HFFc6 (cell line): ENCODE results near the gene EPS8L1. TPM values are rescaled to one million over a fixed set of nuclear protein-coding genes. Genes with fewer than 3 reads are reported as not detected.

Source experiments
- DNase-seq: peaks from one replicate; pipeline ENCODE4 v3.0.0-alpha.2; 2018
- H3K27ac Mint-ChIP-seq: 2 replicates; pipeline ENCODE4 v1.8.0; 2020; ENCODE audit warnings: mild to moderate bottlenecking, mixed read lengths
- H3K27me3 Mint-ChIP-seq: 2 replicates; pipeline ENCODE4 v1.8.0; 2021; ENCODE audit warnings: mild to moderate bottlenecking, moderate library complexity, mixed read lengths; ENCODE audit not compliant: insufficient read depth
- H3K36me3 Mint-ChIP-seq: 2 replicates; pipeline ENCODE4 v1.8.0; 2021; ENCODE audit warnings: low read depth, mixed read lengths
- H3K4me1 Mint-ChIP-seq: 2 replicates; pipeline ENCODE4 v1.8.0; 2020; ENCODE audit warnings: low read depth, mixed read lengths
- H3K4me3 Mint-ChIP-seq: 2 replicates; pipeline ENCODE4 v1.8.0; 2020; ENCODE audit warnings: mild to moderate bottlenecking, moderate library complexity, mixed read lengths
- H3K9me3 Mint-ChIP-seq: 2 replicates; pipeline ENCODE4 v1.8.0; 2020; ENCODE audit warnings: mild to moderate bottlenecking, mixed read lengths
- total RNA-seq, 6 experiments: library from RNA; stranded (reverse); fragmentation: NEBNext Ultra II Directional; extraction: Animal tissue kit (Norgen Biotek cat#: 25700); gene quantifications; 2 replicates in 1 of 6; 3 replicates in 5 of 6; pipeline ENCODE4 v1.2.3, GENCODE V29; 2021
- TF ChIP-seq, protein P1 (sequence below): fragments of 200-600 bp; sonication (generic); IDR thresholded peaks from 2 replicates; pipeline ENCODE4 v1.5.0; 2021; ENCODE audit warnings: antibody characterized with exemption, mild to moderate bottlenecking

The EPS8L1 gene
- total RNA-seq, 6 experiments from 2014 or later = 0.55 to 0.94 (median 0.64) TPM; not detected in 1

DNA sequence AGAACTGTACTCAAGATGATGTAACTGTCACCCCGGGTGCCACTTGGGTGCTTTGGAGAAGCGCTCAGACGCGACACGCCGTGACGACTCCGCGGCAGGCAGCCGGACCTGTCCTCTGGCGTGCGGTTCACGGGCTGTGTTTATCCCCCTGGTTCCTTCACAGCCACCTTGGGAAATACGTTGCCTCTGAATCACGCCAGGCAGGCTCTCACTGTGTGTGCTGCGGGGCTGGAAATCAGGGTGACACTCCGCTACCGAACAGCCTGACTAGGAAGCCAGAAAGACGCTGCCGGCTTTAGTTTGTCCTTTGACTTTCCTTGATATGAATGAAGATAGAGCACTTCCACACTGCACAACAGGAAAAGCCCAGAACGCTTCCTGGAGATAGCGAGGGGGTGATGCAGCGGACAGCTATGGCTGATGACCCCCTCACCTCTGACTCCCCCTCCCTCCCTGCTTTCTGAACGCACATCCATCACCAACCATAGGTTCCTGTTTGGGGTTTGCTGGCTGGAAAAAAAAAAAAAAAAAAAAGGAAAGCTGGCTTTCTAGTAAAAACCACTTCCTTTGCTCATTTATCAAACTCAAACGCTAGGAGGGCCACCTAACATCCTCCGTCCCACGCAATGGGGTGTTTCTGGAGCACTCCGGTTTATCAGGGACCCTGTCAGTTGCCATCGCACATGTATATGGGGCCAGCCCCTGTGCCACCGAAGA, 33.9 kb upstream of the EPS8L1 start:
- H3K4me3 Mint-ChIP-seq = no peak overlapping the region
- no peak for DNase-seq
- peaks cover 13% of the 10 kb centered on the region for H3K36me3 Mint-ChIP-seq
- no peak overlapping the region for H3K27ac Mint-ChIP-seq
- peaks cover 4% of the 10 kb centered on the region; the same call in 1 of the 2 replicates for H3K27me3 Mint-ChIP-seq
- H3K9me3 Mint-ChIP-seq = peaks cover 5% of the 10 kb centered on the region; the same call in 1 of the 2 replicates
- H3K4me1 Mint-ChIP-seq = no peaks in the 10 kb centered on the region
- TF ChIP-seq, protein P1, sequence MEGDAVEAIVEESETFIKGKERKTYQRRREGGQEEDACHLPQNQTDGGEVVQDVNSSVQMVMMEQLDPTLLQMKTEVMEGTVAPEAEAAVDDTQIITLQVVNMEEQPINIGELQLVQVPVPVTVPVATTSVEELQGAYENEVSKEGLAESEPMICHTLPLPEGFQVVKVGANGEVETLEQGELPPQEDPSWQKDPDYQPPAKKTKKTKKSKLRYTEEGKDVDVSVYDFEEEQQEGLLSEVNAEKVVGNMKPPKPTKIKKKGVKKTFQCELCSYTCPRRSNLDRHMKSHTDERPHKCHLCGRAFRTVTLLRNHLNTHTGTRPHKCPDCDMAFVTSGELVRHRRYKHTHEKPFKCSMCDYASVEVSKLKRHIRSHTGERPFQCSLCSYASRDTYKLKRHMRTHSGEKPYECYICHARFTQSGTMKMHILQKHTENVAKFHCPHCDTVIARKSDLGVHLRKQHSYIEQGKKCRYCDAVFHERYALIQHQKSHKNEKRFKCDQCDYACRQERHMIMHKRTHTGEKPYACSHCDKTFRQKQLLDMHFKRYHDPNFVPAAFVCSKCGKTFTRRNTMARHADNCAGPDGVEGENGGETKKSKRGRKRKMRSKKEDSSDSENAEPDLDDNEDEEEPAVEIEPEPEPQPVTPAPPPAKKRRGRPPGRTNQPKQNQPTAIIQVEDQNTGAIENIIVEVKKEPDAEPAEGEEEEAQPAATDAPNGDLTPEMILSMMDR = no peak

DNA sequence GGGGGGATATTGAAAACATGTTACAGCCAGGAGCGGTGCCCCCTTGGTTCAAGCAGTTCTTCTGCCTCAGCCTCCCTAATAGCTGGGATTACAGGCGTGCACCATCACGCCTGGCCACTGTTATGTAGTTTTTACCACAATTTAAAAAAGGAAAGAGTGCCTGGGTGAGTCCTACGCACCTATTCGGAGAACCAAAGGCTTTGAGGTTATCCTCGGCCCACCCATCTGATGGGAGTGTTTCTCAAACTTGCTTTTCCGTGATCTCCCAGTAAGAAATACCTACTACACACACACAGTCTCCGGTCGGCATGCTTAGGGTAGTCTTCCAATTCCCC, 33.4 kb upstream of the EPS8L1 start:
- no peaks in the 10 kb centered on the region for H3K4me1 Mint-ChIP-seq
- no peak for DNase-seq
- no peak overlapping the region for H3K27ac Mint-ChIP-seq
- peaks cover 5% of the 10 kb centered on the region; the same call in 1 of the 2 replicates for H3K9me3 Mint-ChIP-seq
- peaks cover 13% of the 10 kb centered on the region for H3K36me3 Mint-ChIP-seq
- H3K4me3 Mint-ChIP-seq = no peak overlapping the region
- peaks cover 1% of the 10 kb centered on the region; the same call in 1 of the 2 replicates for H3K27me3 Mint-ChIP-seq
- TF ChIP-seq, protein P1 = no peak

DNA sequence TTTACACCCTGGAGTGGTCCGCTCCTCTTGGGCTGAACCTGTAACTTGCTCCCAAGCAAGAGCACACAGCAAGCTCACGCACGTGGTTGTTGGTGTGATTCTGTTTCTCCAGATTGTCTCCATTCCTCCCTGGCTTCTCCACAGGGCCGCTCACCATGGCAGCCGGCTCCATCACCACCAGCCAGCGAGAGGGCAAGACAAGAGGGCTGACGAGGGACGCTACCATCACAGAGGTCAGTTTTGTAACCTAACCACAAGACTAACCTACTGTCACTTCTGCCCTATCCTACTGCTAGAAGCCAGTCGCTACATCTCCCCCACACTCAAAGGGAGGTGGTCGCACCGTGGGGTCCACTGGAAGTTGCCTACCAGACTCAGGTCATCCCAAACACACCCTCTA, 33.0 kb upstream of the EPS8L1 start:
- DNase-seq = no peak
- Mint-ChIP-seq H3K27ac (no peak overlapping the region), H3K4me3 (no peak overlapping the region), H3K27me3 (peaks cover 1% of the 10 kb centered on the region; the same call in 1 of the 2 replicates), H3K9me3 (peaks cover 5% of the 10 kb centered on the region; the same call in 1 of the 2 replicates), H3K36me3 (peaks cover 13% of the 10 kb centered on the region), H3K4me1 (no peaks in the 10 kb centered on the region)
- TF ChIP-seq, protein P1 = no peak

DNA sequence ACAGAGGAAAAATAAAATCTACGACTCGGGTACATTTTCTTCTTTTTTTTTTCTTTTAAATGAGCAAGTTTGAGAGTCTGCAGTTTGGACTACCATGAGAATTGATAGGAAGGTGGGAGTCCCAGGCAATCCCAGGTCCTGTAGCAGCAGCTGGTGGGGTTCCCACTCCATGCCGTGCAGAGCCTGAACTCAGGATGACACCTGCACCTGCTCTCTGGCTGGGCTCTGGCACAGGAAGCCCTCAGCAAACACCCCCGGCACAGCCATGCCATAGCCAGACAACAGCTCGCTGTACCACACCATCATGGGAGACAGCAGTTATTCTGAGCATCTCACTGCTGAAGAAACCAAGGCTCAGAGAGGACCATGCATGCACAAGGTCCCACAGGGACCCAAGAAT, 31.4 kb upstream of the EPS8L1 start:
- Mint-ChIP-seq H3K27me3 (peaks cover 1% of the 10 kb centered on the region; the same call in 1 of the 2 replicates), H3K4me3 (no peak overlapping the region), H3K27ac (no peak overlapping the region), H3K36me3 (peaks cover 13% of the 10 kb centered on the region), H3K4me1 (no peaks in the 10 kb centered on the region), H3K9me3 (peaks cover 5% of the 10 kb centered on the region; the same call in 1 of the 2 replicates)
- TF ChIP-seq, protein P1 = no peak
- no peak for DNase-seq

DNA sequence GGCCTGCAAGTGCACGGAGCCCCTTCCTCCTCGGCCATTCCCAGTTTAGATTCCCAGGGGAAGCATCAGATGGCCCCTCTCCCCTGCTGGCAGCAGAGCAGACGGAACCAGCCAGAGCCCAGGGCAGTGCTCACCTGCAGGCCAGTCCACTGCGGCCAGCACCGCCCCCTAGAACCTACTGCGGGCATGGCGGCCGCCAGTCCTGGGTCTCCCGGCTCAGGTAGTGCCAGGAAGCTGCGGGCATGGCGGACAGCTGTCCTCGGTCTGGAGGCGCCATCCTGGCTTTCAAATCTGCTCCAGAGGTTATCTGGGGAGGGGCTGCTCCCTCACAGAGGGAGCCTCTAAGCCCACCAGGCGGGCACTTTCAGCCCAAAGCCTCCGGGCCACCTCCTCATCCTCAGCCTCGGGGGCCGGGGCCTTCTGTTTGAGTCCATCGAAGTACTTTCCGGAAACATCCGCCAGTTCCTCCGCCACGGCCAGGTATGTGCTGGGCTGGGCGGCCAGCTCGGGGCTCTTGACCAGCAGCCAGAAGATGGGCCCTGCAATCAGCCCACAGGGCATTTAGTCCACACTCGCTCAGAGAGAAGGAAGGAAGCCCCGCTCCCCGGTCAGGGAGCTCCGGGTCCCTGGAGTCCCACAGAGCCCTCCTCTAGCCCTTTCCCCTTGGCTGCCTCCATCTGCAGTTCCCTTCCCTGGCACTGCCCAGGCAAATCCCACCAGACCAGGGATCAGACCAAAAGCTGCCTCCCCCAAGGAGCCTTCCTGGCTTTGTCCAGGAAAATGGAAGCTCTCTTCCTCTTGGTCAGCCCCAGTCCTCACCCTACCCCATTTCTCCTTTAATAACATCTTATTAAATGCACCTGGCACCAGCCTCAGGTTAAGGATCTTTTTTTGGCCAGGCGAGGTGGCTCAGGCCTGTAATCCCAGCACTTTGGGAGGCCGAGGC, 30.6 kb upstream of the EPS8L1 start:
- TF ChIP-seq, protein P1 = no peak
- H3K36me3 Mint-ChIP-seq = peaks cover 8% of the 10 kb centered on the region
- H3K4me1 Mint-ChIP-seq = no peaks in the 10 kb centered on the region
- DNase-seq = no peak
- peaks cover 5% of the 10 kb centered on the region; the same call in 1 of the 2 replicates for H3K9me3 Mint-ChIP-seq
- no peak overlapping the region for H3K4me3 Mint-ChIP-seq
- no peak overlapping the region for H3K27ac Mint-ChIP-seq
- H3K27me3 Mint-ChIP-seq = peaks cover 1% of the 10 kb centered on the region; the same call in 1 of the 2 replicates
